Ovary (tissue), 3 donors: ENCODE results near the gene NT5C2.
"Not testable (repeated sequence)": the region's sequence is repeated elsewhere in the genome, so short reads cannot be mapped to it uniquely, and the experiment has no call there.

Source experiments
- CTCF ChIP-seq, 3 donors: fragments of 450-650 bp in 2 of 3; fragments of 200-600 bp in 1 of 3; IDR thresholded peaks; one replicate each; pipeline versions ENCODE4 v1.5.1 to v1.8.0; 2016 to 2022; ENCODE audit warnings: antibody characterized with exemption in 3 of 3, mild to moderate bottlenecking in 1 of 3
- POLR2A ChIP-seq: fragments of 450-650 bp; IDR thresholded peaks from one replicate; pipeline ENCODE4 v1.6.1; 2017; ENCODE audit warnings: antibody characterized with exemption, mild to moderate bottlenecking, moderate library complexity
- donor health status: DM: no; HTN: no; CAD: no.

DNA sequence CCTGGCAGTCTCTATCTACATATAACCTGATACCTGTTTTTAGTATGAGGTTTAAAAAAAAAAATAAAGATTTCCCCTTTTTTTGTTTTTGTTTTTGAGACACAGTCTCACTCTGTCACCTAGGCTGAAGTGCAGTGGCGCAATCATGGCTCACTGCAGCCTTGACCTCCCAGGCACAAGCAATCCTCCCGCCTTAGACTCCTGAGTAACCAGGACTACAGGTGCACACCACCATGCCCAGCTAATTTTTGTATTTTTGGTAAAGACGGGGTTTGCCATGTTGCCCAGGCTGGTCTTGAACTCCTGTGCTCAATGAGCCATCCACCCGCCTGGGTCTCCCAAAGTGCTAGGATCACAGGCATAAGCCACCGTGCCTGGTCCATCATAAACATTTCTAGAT is 25.5 kb downstream of the NT5C2 start:
- not testable (repeated sequence) for TF ChIP-seq CTCF (IDR thresholded peaks at IDR 0.05); POLR2A
